ENCODE data around the gene CYP26B1. TPM values are rescaled to one million over a fixed set of nuclear protein-coding genes. Genes with fewer than 3 reads are reported as not detected.
"Not testable (repeated sequence)": the region's sequence is repeated elsewhere in the genome, so short reads cannot be mapped to it uniquely, and the experiment has no call there.

The CYP26B1 gene
- total RNA-seq, 2 experiments from 2014 or later: not detected

GRCh38 chr2:72089537-72089936, 58.1 kb downstream of the CYP26B1 start:
- no peak for DNase-seq (ENCODE audit: low spot score)
- no peak for TF ChIP-seq EZH2phosphoT487 (IDR thresholded peaks at IDR 0.05; ENCODE audit: borderline replicate concordance, low read depth, low read length)
- no peak for TF ChIP-seq CTCF (conservative IDR thresholded peaks at IDR 0.05; ENCODE audit: low read length)
- Histone ChIP-seq H3K4me3 (ENCODE audit: low read depth, low read length, poor library complexity, severe bottlenecking) (no peak overlapping the region), H3K9me3 (ENCODE audit: low read length) (no peaks in the 10 kb centered on the region), H3K79me2 (ENCODE audit: insufficient read depth, low read depth, low read length) (no peaks in the 10 kb centered on the region), H2AFZ (ENCODE audit: low read length) (no peak overlapping the region), H3K27ac (ENCODE audit: low read depth, low read length, poor library complexity, severe bottlenecking) (no peak overlapping the region), H4K20me1 (ENCODE audit: insufficient read depth, low read length) (no peaks in the 10 kb centered on the region), H3K9me2 (ENCODE audit: insufficient read depth, low read length) (no peaks in the 10 kb centered on the region), H3K4me2 (ENCODE audit: low read length) (no peak overlapping the region), H3K4me1 (ENCODE audit: insufficient read depth, low read length, poor library complexity, severe bottlenecking) (no peaks in the 10 kb centered on the region), H3K36me3 (ENCODE audit: insufficient read depth, low read length) (no peaks in the 10 kb centered on the region)
- CTCF ChIA-PET (ENCODE audit: unreplicated experiment): no interaction called here
- POLR2A ChIA-PET: no interaction called here
- no TSS peak for BruUV-seq (replicated peaks)
- intact Hi-C loops (cut with micrococcal nuclease; ENCODE audit: unreplicated experiment): no loop called here

DNA sequence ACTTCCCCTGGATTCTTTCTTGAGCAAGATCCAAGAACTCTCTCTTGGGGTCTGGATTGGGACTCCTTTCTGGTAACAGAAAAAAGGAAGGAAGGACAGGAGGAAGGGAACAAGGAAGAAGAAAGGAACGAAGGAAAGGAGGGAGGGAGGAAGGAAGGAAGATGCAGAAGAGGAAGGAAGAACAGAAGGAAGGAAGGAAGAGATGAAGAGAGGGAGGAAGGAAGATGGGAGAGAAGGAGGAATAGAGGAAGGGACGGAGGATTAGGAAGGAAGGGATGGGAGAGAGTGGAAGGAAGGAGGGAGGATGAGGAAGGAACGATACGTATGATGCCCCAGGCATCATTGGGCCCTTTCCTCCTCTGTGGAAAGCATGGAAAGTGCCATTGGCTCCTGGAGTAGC, 58.6 kb downstream of the CYP26B1 start:
- H3K4me2 ChIP-seq (ENCODE audit: low read length): no peak overlapping the region
- intact Hi-C loops (cut with micrococcal nuclease; ENCODE audit: unreplicated experiment): no loop called here
- no peaks in the 10 kb centered on the region for H3K9me2 ChIP-seq (ENCODE audit: insufficient read depth, low read length)
- no peaks in the 10 kb centered on the region for H4K20me1 ChIP-seq (ENCODE audit: insufficient read depth, low read length)
- no peak for TF ChIP-seq CTCF (conservative IDR thresholded peaks at IDR 0.05; ENCODE audit: low read length)
- TF ChIP-seq EZH2phosphoT487 (IDR thresholded peaks at IDR 0.05; ENCODE audit: borderline replicate concordance, low read depth, low read length): no peak
- H3K4me3 ChIP-seq (ENCODE audit: low read depth, low read length, poor library complexity, severe bottlenecking): no peak overlapping the region
- H3K4me1 ChIP-seq (ENCODE audit: insufficient read depth, low read length, poor library complexity, severe bottlenecking): no peaks in the 10 kb centered on the region
- BruUV-seq (replicated peaks): no TSS peak
- POLR2A ChIA-PET: no interaction called here
- no peaks in the 10 kb centered on the region for H3K9me3 ChIP-seq (ENCODE audit: low read length)
- H3K36me3 ChIP-seq (ENCODE audit: insufficient read depth, low read length): no peaks in the 10 kb centered on the region
- CTCF ChIA-PET (ENCODE audit: unreplicated experiment): no interaction called here
- H3K27ac ChIP-seq (ENCODE audit: low read depth, low read length, poor library complexity, severe bottlenecking): no peak overlapping the region
- H3K79me2 ChIP-seq (ENCODE audit: insufficient read depth, low read depth, low read length): no peaks in the 10 kb centered on the region
- no peak overlapping the region for H2AFZ ChIP-seq (ENCODE audit: low read length)
- no peak for DNase-seq (ENCODE audit: low spot score)

GRCh38 chr2:72086871-72087633, 60.6 kb downstream of the CYP26B1 start:
- H4K20me1 ChIP-seq (ENCODE audit: insufficient read depth, low read length); H3K4me2 ChIP-seq (ENCODE audit: low read length); H2AFZ ChIP-seq (ENCODE audit: low read length); intact Hi-C loops (cut with micrococcal nuclease; ENCODE audit: unreplicated experiment); H3K9me2 ChIP-seq (ENCODE audit: insufficient read depth, low read length); H3K9me3 ChIP-seq (ENCODE audit: low read length); H3K4me1 ChIP-seq (ENCODE audit: insufficient read depth, low read length, poor library complexity, severe bottlenecking); BruUV-seq (replicated peaks); CTCF ChIA-PET (ENCODE audit: unreplicated experiment); DNase-seq (ENCODE audit: low spot score); H3K27ac ChIP-seq (ENCODE audit: low read depth, low read length, poor library complexity, severe bottlenecking); H3K4me3 ChIP-seq (ENCODE audit: low read depth, low read length, poor library complexity, severe bottlenecking); H3K36me3 ChIP-seq (ENCODE audit: insufficient read depth, low read length); H3K79me2 ChIP-seq (ENCODE audit: insufficient read depth, low read depth, low read length): not testable (repeated sequence)
- POLR2A ChIA-PET: interaction anchor here (0.7 kb wide), 1 partner anchor 781 kb away, joined by 5 read pairs; no protein-coding TSS in a partner anchor

All from OCI-LY7 (cell line).